ENCODE data around the gene ANGEL2.

- TF ChIP-seq ELF1 (IDR thresholded peaks at IDR 0.05): no peak
- no peak for TF ChIP-seq MAX (IDR thresholded peaks at IDR 0.05; ENCODE audit: low read depth)
- TF ChIP-seq CTCF (IDR thresholded peaks at IDR 0.05): no peak
- TF ChIP-seq EZH2phosphoT487 (IDR thresholded peaks at IDR 0.05; ENCODE audit: borderline replicate concordance, low read depth): no peak
- TF ChIP-seq NFIC (IDR thresholded peaks at IDR 0.05; ENCODE audit: borderline replicate concordance): no peak
- TF ChIP-seq REST (IDR thresholded peaks at IDR 0.05; ENCODE audit: low read depth, low read length): no peak
- TF ChIP-seq YY1 (IDR thresholded peaks at IDR 0.05; ENCODE audit: low read depth): no peak
- no peak for TF ChIP-seq GATA2 (CRISPR knock-in tag; IDR thresholded peaks at IDR 0.05)
- no peak for TF ChIP-seq RCOR1 (IDR thresholded peaks at IDR 0.05; ENCODE audit: low read length)
- TF ChIP-seq TAF1 (IDR thresholded peaks at IDR 0.05; ENCODE audit: borderline replicate concordance, low read depth, low read length): no peak
These were observed 47.3 kb downstream of the ANGEL2 start for GRCh38 chr1:212968368-212968863.
